Left renal cortex interstitium (tissue), 4 donors: ENCODE data around the gene SPOP. TPM values are rescaled to one million over a fixed set of nuclear protein-coding genes. Genes with fewer than 3 reads are reported as not detected.

Experiments used
- DNase-seq, 4 donors: peaks; one replicate each; pipeline ENCODE4 v3.0.0-alpha.2; 2013; ENCODE audit warnings: low read depth in 4 of 4, low spot score in 2 of 4, missing footprints in 1 of 4
- polyA plus RNA-seq, 4 donors: library from polyadenylated mRNA; unstranded; fragments of 120-200 nt; gene quantifications; one replicate each; pipeline ENCODE4 v1.2.1, GENCODE V29; 2013; ENCODE audit not compliant: insufficient read length in 4 of 4

SPOP gene
- polyA plus RNA-seq, 4 donors = 62.4 to 79.0 (median 69.9) TPM

- no peak for DNase-seq
Measured at GRCh38 chr17:49618028-49618611, 59.8 kb downstream of the SPOP start.

GRCh38 chr17:49616601-49617131 is 61.2 kb downstream of the SPOP start:
- DNase-seq = no peak

- DNase-seq = no peak
Measured at GRCh38 chr17:49616086-49616485, 61.8 kb downstream of the SPOP start.

GRCh38 chr17:49613182-49613800 is 64.6 kb downstream of the SPOP start:
- no peak for DNase-seq

GRCh38 chr17:49612726-49613125 is 65.2 kb downstream of the SPOP start:
- no peak for DNase-seq

GRCh38 chr17:49610883-49611584 is 66.9 kb downstream of the SPOP start:
- DNase-seq = no peak

GRCh38 chr17:49604314-49604869 is 73.5 kb downstream of the SPOP start:
- DNase-seq = no peak

GRCh38 chr17:49603720-49604119 is 74.2 kb downstream of the SPOP start:
- DNase-seq = no peak

- no peak for DNase-seq
Measured at GRCh38 chr17:49603238-49603637, 74.7 kb downstream of the SPOP start.

GRCh38 chr17:49602783-49603182 is 75.1 kb downstream of the SPOP start:
- DNase-seq = no peak

GRCh38 chr17:49600949-49601348 is 76.9 kb downstream of the SPOP start:
- DNase-seq = no peak

- DNase-seq = no peak
Measured at GRCh38 chr17:49598918-49599317, 79.0 kb downstream of the SPOP start.

GRCh38 chr17:49597928-49598655 is 79.8 kb downstream of the SPOP start:
- no peak for DNase-seq

- DNase-seq = no peak
Measured at GRCh38 chr17:49597436-49597835, 80.5 kb downstream of the SPOP start.

- no peak for DNase-seq
Measured at GRCh38 chr17:49596613-49597244, 81.2 kb downstream of the SPOP start.

- no peak for DNase-seq
Measured at GRCh38 chr17:49595980-49596379, 81.9 kb downstream of the SPOP start.

- no peak for DNase-seq
Measured at GRCh38 chr17:49595328-49595727, 82.6 kb downstream of the SPOP start.

GRCh38 chr17:49592263-49592662 is 85.6 kb downstream of the SPOP start:
- DNase-seq = no peak

- DNase-seq = no peak
Measured at GRCh38 chr17:49590874-49591273, 87.0 kb downstream of the SPOP start.

- no peak for DNase-seq
Measured at GRCh38 chr17:49589577-49589927, 88.3 kb downstream of the SPOP start.
